ENCODE measurements around the gene RPS6KA2.

DNA sequence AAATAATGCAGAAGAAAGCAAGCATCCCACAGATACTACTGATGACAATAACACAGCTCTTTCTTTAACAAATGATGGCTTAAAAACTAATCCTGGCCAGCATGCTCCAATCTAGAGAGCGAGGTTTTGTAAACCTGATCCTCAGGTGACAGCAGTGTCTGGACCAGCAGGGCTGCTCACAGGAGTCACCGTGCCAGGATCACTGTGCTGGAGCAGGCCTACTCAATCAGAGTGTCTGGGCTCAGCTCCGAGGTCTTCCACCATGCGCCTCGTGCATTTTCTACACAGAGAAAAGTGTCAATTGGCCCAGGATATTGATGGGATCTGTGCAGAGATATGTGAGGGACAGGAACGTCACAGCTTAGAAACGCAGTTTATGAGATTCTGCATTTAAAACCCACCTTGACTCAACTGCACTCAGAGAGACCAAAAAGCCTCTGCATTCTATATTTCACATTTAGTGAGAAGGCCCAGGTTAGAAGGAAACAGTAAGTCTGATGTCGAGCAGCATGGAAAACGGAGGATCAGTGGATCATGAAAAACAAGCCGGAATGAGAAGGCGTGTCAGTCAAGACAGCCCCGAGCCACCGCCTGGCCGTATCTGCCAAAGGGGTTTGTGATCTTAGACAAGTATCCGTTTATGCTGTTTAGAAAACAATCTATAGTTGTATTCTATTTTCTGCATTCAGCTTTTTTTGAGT, 48.4 kb downstream of the RPS6KA2 start:
- TF ChIP-seq POLR2AphosphoS5 (IDR thresholded peaks at IDR 0.05; ENCODE audit: borderline replicate concordance, low read depth, low read length) (no peak), EZH2 (IDR thresholded peaks at IDR 0.05) (no peak)

All from SK-N-MC (cell line).